Spinal cord (tissue), 10 donors: ENCODE measurements around the gene GALNT9. TPM values are rescaled to one million over a fixed set of nuclear protein-coding genes. Genes with fewer than 3 reads are reported as not detected.

Source experiments
- DNase-seq, 6 donors: peaks; one replicate each; pipeline versions ENCODE4 v3.0.0 to v3.0.0-alpha.2; 2013 to 2015; ENCODE audit warnings: low spot score in 6 of 6, low read depth in 4 of 6
- H3K27ac ChIP-seq: one replicate; pipeline ENCODE4 v1.5.1; 2013; ENCODE audit warnings: low read depth, low read length, control low read depth
- H3K27me3 ChIP-seq: one replicate; pipeline ENCODE4 v1.6.1; 2013; ENCODE audit warnings: low read length; ENCODE audit not compliant: control insufficient read depth, insufficient read depth
- H3K36me3 ChIP-seq: one replicate; pipeline ENCODE4 v1.6.1; 2013; ENCODE audit warnings: low read length; ENCODE audit not compliant: control insufficient read depth, insufficient read depth
- H3K4me1 ChIP-seq: one replicate; pipeline ENCODE4 v1.6.1; 2013; ENCODE audit warnings: low read length; ENCODE audit not compliant: control insufficient read depth, insufficient read depth
- H3K4me3 ChIP-seq: one replicate; pipeline ENCODE4 v1.5.1; 2013; ENCODE audit warnings: low read depth, low read length, control low read depth
- H3K9me3 ChIP-seq: one replicate; pipeline ENCODE4 v1.6.1; 2013; ENCODE audit warnings: low read length; ENCODE audit not compliant: control insufficient read depth, insufficient read depth
- WGBS: methylation state at CpG from one replicate; pipeline ENCODE4 v1.1.5; 2013; ENCODE audit warnings: missing lambda C conversion rate; ENCODE audit not compliant: insufficient coverage; 5-methylcytosine and 5-hydroxymethylcytosine counted together
- polyA plus RNA-seq, 2 donors: library from polyadenylated mRNA; unstranded; fragments of 120-200 nt; gene quantifications; one replicate each; pipeline ENCODE4 v1.2.1, GENCODE V29; 2013; ENCODE audit not compliant: insufficient read length in 2 of 2
- total RNA-seq, 2 donors: library from RNA; depleted of rRNA in 1 of 2; stranded (reverse); fragments of 120-200 nt in 1 of 2; fragments of >200 nt in 1 of 2; gene quantifications; one replicate each; pipeline versions ENCODE4 v1.2.3 to v1.2.4, GENCODE V29; 2013 to 2014
- donor health status: healthy.

The GALNT9 gene
- total and polyA plus RNA-seq, 4 donors = 9.5 to 36.0 (median 27.1) TPM

- Histone ChIP-seq H3K27me3 (peaks cover 24% of the 10 kb centered on the region), H3K4me1 (peaks cover 30% of the 10 kb centered on the region), H3K4me3 (no peak overlapping the region), H3K36me3 (peaks cover 23% of the 10 kb centered on the region), H3K9me3 (no peaks in the 10 kb centered on the region), H3K27ac (no peak overlapping the region)
- no peak for DNase-seq
- WGBS = 60% methylated on average over 34 of the region's 37 CpGs
These were observed 40.7 kb downstream of the GALNT9 start for GRCh38 chr12:132288516-132289215.

- Histone ChIP-seq H3K4me3 (no peak overlapping the region), H3K9me3 (no peaks in the 10 kb centered on the region), H3K36me3 (peaks cover 32% of the 10 kb centered on the region), H3K27me3 (peaks cover 24% of the 10 kb centered on the region), H3K27ac (no peak overlapping the region), H3K4me1 (peaks cover 35% of the 10 kb centered on the region)
- DNase-seq = no peak
- WGBS = 92% methylated on average over 29 of the region's 36 CpGs
These were observed 41.8 kb downstream of the GALNT9 start for GRCh38 chr12:132287391-132288238.

GRCh38 chr12:132286912-132287311, 42.5 kb downstream of the GALNT9 start:
- H3K9me3 ChIP-seq = no peaks in the 10 kb centered on the region
- no peak for DNase-seq
- peaks cover 32% of the 10 kb centered on the region for H3K36me3 ChIP-seq
- H3K27me3 ChIP-seq = peaks cover 24% of the 10 kb centered on the region
- H3K4me3 ChIP-seq = no peak overlapping the region
- H3K4me1 ChIP-seq = peaks cover 35% of the 10 kb centered on the region
- 83% methylated on average over 21 of the region's 23 CpGs for WGBS
- no peak overlapping the region for H3K27ac ChIP-seq

GRCh38 chr12:132285991-132286681, 43.3 kb downstream of the GALNT9 start:
- Histone ChIP-seq H3K27me3 (peaks cover 24% of the 10 kb centered on the region), H3K27ac (no peak overlapping the region), H3K9me3 (no peaks in the 10 kb centered on the region), H3K36me3 (peaks cover 32% of the 10 kb centered on the region), H3K4me3 (no peak overlapping the region), H3K4me1 (peaks cover 35% of the 10 kb centered on the region)
- DNase-seq = peak in 5 of 6 donors; percentile 36 to 86 (median 54)
- WGBS = 13% methylated on average over 21 of the region's 51 CpGs

GRCh38 chr12:132284827-132285741, 44.3 kb downstream of the GALNT9 start:
- Histone ChIP-seq H3K36me3 (peaks cover 30% of the 10 kb centered on the region), H3K4me3 (no peak overlapping the region), H3K27me3 (peaks cover 24% of the 10 kb centered on the region), H3K27ac (no peak overlapping the region), H3K4me1 (peaks cover 35% of the 10 kb centered on the region), H3K9me3 (no peaks in the 10 kb centered on the region)
- no peak for DNase-seq
- 64% methylated on average over 37 of the region's 38 CpGs for WGBS

- peak in 2 of 6 donors; percentile 53 to 75 for DNase-seq
- Histone ChIP-seq H3K9me3 (no peaks in the 10 kb centered on the region), H3K36me3 (peaks cover 30% of the 10 kb centered on the region), H3K27ac (no peak overlapping the region), H3K4me3 (no peak overlapping the region), H3K4me1 (peaks cover 31% of the 10 kb centered on the region), H3K27me3 (peaks cover 24% of the 10 kb centered on the region)
- WGBS = 85% methylated on average over 28 of the region's 33 CpGs
These were observed 45.1 kb downstream of the GALNT9 start for GRCh38 chr12:132284071-132284826.

GRCh38 chr12:132282950-132283771, 46.2 kb downstream of the GALNT9 start:
- no peak overlapping the region for H3K27ac ChIP-seq

More at GRCh38 chr12:132282950-132283771, 46.2 kb downstream of the GALNT9 start:
- no peak for DNase-seq
- 53% methylated on average over 39 of the region's 39 CpGs for WGBS
- no peak overlapping the region for H3K4me3 ChIP-seq
- peaks cover 24% of the 10 kb centered on the region for H3K27me3 ChIP-seq
- peaks cover 36% of the 10 kb centered on the region for H3K36me3 ChIP-seq
- peaks cover 31% of the 10 kb centered on the region for H3K4me1 ChIP-seq
- no peaks in the 10 kb centered on the region for H3K9me3 ChIP-seq
